ENCODE measurements around the gene TOP1.

The TOP1 gene

GRCh38 chr20:41047279-41047974 lies 18.8 kb downstream of the TOP1 start:
- no peak for TF ChIP-seq CTCF (IDR thresholded peaks at IDR 0.05; ENCODE audit: control insufficient read depth, insufficient read depth, low read depth, low read length, missing control alignments)
- DNase-seq (ENCODE audit: low read depth) = no peak
- no peak overlapping the region for H3K4me3 ChIP-seq (ENCODE audit: control insufficient read depth, low read depth, low read length)

- DNase-seq (ENCODE audit: low read depth) = no peak
- peak overlapping the region; percentile 12; the same call in 1 of the 2 replicates for H3K4me3 ChIP-seq (ENCODE audit: control insufficient read depth, low read depth, low read length)
Observed at GRCh38 chr20:41047975-41048305, 19.3 kb downstream of the TOP1 start.

GRCh38 chr20:41048461-41049301 lies 20.1 kb downstream of the TOP1 start:
- DNase-seq (ENCODE audit: low read depth) = no peak
- no peak for TF ChIP-seq CTCF (IDR thresholded peaks at IDR 0.05; ENCODE audit: control insufficient read depth, insufficient read depth, low read depth, low read length, missing control alignments)
- H3K4me3 ChIP-seq (ENCODE audit: control insufficient read depth, low read depth, low read length) = no peak overlapping the region

More at GRCh38 chr20:41047975-41048305, 19.3 kb downstream of the TOP1 start:
- no peak for TF ChIP-seq CTCF (IDR thresholded peaks at IDR 0.05; ENCODE audit: control insufficient read depth, insufficient read depth, low read depth, low read length, missing control alignments)

- H3K4me3 ChIP-seq (ENCODE audit: control insufficient read depth, low read depth, low read length) = no peak overlapping the region
- TF ChIP-seq CTCF (IDR thresholded peaks at IDR 0.05; ENCODE audit: control insufficient read depth, insufficient read depth, low read depth, low read length, missing control alignments) = no peak
- DNase-seq (ENCODE audit: low read depth) = no peak
Observed at GRCh38 chr20:41049451-41049850, 20.8 kb downstream of the TOP1 start.

GRCh38 chr20:41050361-41051008 lies 21.9 kb downstream of the TOP1 start:
- DNase-seq (ENCODE audit: low read depth) = no peak
- no peak overlapping the region for H3K4me3 ChIP-seq (ENCODE audit: control insufficient read depth, low read depth, low read length)
- no peak for TF ChIP-seq CTCF (IDR thresholded peaks at IDR 0.05; ENCODE audit: control insufficient read depth, insufficient read depth, low read depth, low read length, missing control alignments)

- no peak for DNase-seq (ENCODE audit: low read depth)
- H3K4me3 ChIP-seq (ENCODE audit: control insufficient read depth, low read depth, low read length) = no peak overlapping the region
- TF ChIP-seq CTCF (IDR thresholded peaks at IDR 0.05; ENCODE audit: control insufficient read depth, insufficient read depth, low read depth, low read length, missing control alignments) = no peak
Observed at GRCh38 chr20:41051009-41051825, 22.6 kb downstream of the TOP1 start.
